ENCODE measurements around the gene DOHH. TPM values are rescaled to one million over a fixed set of nuclear protein-coding genes. Genes with fewer than 3 reads are reported as not detected.

Gene DOHH
- total RNA-seq, 1 donor from 2014 or later = 11.8 TPM

- no peak for FAIRE-seq
Measured at GRCh38 chr19:3506384-3507340, 6.2 kb upstream of the DOHH start.

GRCh38 chr19:3505598-3506383 lies 5.3 kb upstream of the DOHH start, which contains the start of gene FZR1:
FZR1 (plus strand) TSS chr19:3506311; CDS start chr19:3522990, 16,679 bp downstream.
- DNase-seq (ENCODE audit: low spot score in 2 of 2) = peak; percentile 99 to 100
- no peak for FAIRE-seq

More at GRCh38 chr19:3506384-3507340, 6.2 kb upstream of the DOHH start:
- DNase-seq (ENCODE audit: low spot score in 2 of 2) = no peak

DNA sequence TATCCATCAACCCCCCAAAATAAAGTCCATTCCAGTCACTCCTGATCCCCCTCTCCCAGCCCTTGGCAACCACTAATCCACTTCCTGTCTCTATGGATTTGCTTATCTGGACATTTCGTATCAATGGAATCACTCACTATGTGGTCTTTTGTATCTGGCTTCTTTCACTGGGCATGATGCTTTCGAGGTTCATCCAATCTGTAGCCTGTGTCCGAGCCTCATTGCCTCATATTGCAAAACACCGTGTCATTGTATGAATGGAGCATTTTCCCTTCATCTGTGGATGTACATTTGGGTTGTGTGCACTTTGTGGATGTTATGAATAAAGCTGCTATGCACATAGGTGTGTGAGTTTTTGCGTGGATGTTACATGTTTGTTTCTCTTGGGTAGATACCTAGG lies 4.3 kb upstream of the DOHH start:
- no peak for FAIRE-seq
- DNase-seq (ENCODE audit: low spot score in 2 of 2) = no peak

GRCh38 chr19:3503036-3503572 lies 2.6 kb upstream of the DOHH start:
- no peak for FAIRE-seq
- DNase-seq (ENCODE audit: low spot score in 2 of 2) = no peak

DNA sequence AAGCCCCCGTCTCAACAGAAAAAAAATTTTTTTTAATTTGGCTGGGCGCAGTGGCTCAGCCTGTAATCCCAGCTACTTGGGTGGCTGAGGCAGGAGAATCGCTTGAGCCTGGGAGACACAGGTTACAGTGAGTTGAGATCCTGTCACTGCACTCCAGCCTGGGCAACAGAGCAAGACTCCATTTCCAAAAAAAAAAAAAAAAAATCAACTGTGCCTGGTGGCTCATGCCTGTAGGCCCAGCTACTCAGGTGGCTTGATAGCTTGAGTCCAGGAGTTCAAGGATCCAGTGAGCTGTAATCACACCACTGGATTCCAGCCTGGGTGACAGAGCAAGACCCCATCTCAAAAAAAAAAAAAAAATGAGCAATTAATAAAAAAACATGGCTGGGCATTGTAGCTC lies 1.3 kb upstream of the DOHH start:
- FAIRE-seq (no peak), DNase-seq (ENCODE audit: low spot score in 2 of 2) (no peak)

GRCh38 chr19:3499738-3500428 lies 591 bp downstream of the DOHH start:
- FAIRE-seq (no peak), DNase-seq (ENCODE audit: low spot score in 2 of 2) (no peak)

DNA sequence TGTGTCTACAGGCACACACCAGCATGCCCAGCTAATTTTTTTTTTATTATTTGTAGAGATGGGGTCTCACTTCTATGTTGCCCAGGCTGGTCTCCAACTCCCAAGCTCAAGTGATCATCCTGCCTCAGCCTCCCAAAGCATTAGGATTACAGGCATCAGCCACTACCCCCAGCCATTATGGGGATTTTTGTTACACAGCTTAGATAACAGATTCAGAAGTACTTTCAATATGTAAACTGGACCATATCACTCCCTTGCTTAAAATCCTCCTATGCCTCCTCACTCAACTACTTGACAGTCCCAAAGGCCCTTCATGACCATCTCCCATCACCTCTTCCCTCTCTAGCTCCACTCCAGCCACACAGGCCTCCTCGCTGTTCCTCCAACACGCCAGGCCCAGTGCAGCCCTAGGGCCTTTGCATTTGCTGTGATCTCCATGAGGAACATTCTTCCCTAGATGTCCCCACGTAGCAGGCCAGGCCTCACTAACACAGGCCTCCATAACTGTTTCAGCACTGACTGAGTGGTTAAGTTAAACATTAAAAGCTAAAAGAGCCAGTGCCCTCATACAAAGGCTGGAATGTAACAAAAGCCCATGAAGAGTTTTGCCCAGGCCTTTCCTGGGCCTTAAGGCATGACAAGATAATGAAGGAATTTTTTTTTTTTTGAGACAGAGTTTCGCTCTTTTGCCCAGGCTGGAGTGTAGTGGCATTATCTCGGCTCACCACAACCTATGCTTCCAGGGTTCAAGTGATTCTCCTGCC lies 2.5 kb downstream of the DOHH start:
- FAIRE-seq (no peak), DNase-seq (ENCODE audit: low spot score in 2 of 2) (no peak)

GRCh38 chr19:3496392-3497273 lies 3.8 kb downstream of the DOHH start:
- FAIRE-seq = no peak
- DNase-seq (ENCODE audit: low spot score in 2 of 2) = no peak

GRCh38 chr19:3494559-3494958 lies 5.9 kb downstream of the DOHH start:
- FAIRE-seq = no peak

GRCh38 chr19:3494051-3494450 lies 6.4 kb downstream of the DOHH start:
- FAIRE-seq (peak; percentile 78), DNase-seq (ENCODE audit: low spot score in 2 of 2) (peak; percentile 90 to 99)

More at GRCh38 chr19:3494559-3494958, 5.9 kb downstream of the DOHH start:
- no peak for DNase-seq (ENCODE audit: low spot score in 2 of 2)

DNA sequence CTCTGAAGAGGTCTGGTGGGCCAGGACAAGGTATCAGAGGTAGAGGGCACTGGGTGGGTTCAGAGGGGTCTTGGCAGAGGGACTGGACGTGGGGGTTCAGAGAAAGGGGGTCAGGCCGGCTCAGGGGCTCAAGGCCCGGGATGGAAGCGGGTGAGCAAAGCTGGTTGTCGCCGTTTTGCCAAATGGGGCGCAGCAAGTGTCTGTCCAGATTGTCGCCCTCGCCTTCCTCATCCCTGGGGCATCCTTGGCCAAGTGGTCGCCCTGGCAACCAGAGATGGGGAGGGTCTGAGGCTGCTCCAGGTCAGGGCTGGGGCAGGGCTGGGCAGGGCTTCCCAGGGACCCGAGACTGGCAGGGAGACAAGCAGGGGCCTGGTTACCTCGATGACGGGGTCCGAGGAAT lies 6.8 kb downstream of the DOHH start:
- FAIRE-seq = no peak
- DNase-seq (ENCODE audit: low spot score in 2 of 2) = no peak

DNA sequence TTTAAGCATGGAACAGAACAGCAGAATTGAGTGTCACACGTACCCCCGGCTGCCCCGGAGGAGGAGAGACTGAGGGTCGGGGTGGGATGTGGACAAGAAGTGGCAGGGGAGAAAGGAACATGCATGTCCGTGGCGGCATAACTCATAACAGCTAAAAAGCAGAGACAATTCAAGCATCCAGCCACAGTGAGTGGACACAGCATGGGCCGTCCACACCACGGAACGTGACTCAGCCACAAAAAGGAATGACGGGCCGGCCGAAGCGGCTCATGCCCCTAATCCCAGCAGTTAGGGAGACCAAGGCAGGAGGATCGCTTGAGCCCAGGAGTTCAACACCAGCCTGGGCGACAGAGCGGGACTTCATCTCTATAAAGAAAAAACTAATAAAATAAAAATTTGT lies 7.6 kb downstream of the DOHH start:
- FAIRE-seq = no peak
- DNase-seq (ENCODE audit: low spot score in 2 of 2) = no peak

DNA sequence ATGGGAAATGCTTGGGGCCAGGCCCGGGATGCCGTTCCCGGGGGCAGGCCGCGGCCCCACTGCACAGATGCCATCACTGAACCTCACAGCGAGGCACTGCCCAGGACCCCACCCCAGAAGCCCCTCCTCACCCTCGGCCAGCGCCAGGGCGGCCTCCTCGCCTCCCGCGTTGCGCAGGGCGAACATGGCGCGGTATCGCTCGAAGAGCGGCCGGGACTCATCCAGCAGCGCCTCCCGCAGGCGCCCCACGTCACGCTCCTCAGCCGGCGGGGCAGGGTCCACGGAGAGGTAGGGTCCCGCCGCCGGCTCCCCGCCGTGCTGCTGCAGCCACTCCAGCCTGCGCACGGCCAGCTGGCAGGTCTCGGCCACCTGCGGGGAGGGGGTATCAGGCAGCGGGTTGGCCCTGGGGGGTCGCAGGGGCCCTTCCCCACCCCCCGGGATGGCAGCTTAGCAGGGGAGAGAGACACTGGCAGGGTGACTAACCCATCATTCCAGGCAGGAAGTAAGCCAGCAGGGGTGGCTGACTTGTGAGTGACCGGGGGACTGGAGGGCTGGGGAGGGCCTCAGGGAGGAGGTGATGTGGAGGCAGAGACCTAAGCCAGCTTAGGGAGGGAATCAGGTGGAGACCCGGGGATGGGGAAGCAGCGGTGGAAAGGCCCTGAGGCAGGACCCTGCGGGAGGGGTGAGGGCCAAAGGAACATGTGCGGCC lies 8.2 kb downstream of the DOHH start:
- FAIRE-seq = no peak

DNA sequence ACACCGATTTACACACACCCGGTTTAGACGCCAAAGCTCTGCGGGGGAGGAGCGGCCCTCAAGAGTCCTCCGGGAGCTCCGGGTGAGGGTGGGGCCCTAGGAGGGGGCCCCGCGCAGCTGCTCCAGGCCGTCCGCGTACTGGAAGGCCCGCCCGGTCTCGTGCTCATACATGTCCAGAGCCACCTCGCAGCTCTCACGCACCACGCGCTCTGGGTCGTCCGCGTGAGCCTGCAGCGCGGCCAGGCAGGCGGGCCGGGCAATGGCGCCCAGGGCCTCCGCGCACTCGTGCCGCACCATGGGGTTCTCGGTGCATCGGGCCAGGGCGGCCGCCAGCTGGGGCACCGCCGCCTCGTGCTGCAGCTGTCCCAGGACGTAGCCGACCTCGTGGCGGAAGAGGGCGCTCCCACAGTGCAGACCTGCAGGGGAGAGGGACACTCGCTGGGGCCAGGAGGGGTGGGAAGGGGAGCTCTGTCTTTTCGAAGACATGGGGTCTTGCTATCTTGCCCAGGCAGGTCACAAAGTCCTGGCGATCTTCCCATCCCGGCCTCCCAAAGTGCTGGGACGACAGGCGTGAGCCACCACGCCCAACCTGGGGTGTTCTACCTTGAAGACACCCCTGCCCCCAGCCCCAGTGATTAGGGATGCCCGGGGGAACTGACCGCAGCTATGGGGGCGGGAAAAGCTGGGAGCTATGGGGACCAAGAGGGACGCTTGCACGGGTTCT lies 8.9 kb downstream of the DOHH start:
- no peak for FAIRE-seq
- DNase-seq (ENCODE audit: low spot score in 2 of 2) = no peak

More for the DNA sequence above, 8.2 kb downstream of the DOHH start:
- DNase-seq (ENCODE audit: low spot score in 2 of 2) = no peak

- DNase-seq (ENCODE audit: low spot score in 2 of 2) (no peak), FAIRE-seq (no peak)
Measured at GRCh38 chr19:3483226-3483628, 17.2 kb downstream of the DOHH start, which contains the start of gene SMIM44. SMIM44 (minus strand) TSS chr19:3483441; CDS start chr19:3483403, 38 bp downstream.

DNA sequence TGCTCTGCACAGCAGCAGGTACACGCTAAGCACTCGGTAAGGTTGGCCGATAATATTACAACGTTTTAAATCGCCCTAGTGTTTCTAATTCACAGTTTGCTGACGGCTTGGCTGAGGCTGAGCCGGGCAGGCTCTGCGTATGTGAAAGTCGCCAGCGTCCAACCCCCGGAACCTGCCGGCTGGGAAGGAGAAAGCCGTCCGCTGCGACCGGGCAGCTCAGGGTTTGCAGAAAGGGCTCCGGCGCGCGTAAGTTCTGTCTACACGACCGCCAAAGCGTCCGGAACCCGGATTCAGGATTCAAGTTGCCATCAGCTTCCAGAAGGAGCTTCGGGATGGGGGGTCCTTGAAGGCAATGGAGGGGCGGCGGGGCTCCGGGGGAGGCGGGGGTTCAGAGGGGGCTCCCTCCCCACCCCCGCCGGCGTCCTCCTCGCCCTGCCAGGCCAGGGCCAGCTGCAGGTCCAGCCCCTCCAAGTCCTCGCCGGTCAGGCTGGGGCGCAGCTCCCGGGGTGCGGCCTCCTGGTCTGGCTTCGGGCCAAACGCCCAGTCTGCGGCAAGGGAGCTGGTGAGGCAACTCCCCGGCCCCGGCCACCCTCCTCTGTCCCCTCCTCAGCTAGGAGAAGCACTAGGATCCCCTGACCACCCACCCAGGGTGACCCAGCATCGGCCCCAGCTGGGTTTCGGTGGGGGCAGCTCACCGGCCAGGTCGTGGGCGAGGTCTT lies 17.8 kb downstream of the DOHH start:
- FAIRE-seq (no peak), DNase-seq (ENCODE audit: low spot score in 2 of 2) (no peak)
